Left ventricle myocardium inferior (tissue), 1 donor: ENCODE measurements around the gene TLCD3A. TPM values are rescaled to one million over a fixed set of nuclear protein-coding genes. Genes with fewer than 3 reads are reported as not detected.

ENCODE experiments used
- DNase-seq: peaks from one replicate; pipeline ENCODE4 v3.0.0-alpha.2; 2020
- H3K27ac ChIP-seq: fragments of 200-600 bp; replicated peaks from 2 replicates; pipeline ENCODE4 v1.8.0; 2021
- H3K27me3 ChIP-seq: fragments of 200-600 bp; 2 replicates; pipeline ENCODE4 v1.8.0; 2021; ENCODE audit warnings: low read depth
- H3K36me3 ChIP-seq: fragments of 200-600 bp; 2 replicates; pipeline ENCODE4 v1.8.0; 2021
- H3K4me1 ChIP-seq: fragments of 200-600 bp; 2 replicates; pipeline ENCODE4 v1.8.0; 2021
- H3K4me3 ChIP-seq: fragments of 200-600 bp; 2 replicates; pipeline ENCODE4 v1.8.0; 2021; ENCODE audit warnings: mild to moderate bottlenecking, moderate library complexity
- H3K9me3 ChIP-seq: fragments of 200-600 bp; replicated peaks from 2 replicates; pipeline ENCODE4 v1.8.0; 2021
- intact Hi-C: fragments of 100-400 bp; cut with micrococcal nuclease; formaldehyde crosslinking; loops from one replicate; pipeline ENCODE4 v1.11.0; 2022
- total RNA-seq: library from RNA; stranded (reverse); fragmentation: NEBNext Ultra II Directional; extraction: Animal tissue kit (Norgen Biotek cat#: 25700); gene quantifications from one replicate; pipeline ENCODE4 v1.2.1, GENCODE V29; 2021
- TF ChIP-seq, protein P1 (sequence below): fragments of 200-600 bp; IDR thresholded peaks from 2 replicates; pipeline ENCODE4 v1.8.0; 2021; ENCODE audit warnings: antibody characterized with exemption, mild to moderate bottlenecking, borderline replicate concordance
- donor health status: DM: no; HTN: yes; CAD: no; lungs with severe emphysema.

TLCD3A gene
- total RNA-seq, 1 donor from 2014 or later, result 1.5 TPM

DNA sequence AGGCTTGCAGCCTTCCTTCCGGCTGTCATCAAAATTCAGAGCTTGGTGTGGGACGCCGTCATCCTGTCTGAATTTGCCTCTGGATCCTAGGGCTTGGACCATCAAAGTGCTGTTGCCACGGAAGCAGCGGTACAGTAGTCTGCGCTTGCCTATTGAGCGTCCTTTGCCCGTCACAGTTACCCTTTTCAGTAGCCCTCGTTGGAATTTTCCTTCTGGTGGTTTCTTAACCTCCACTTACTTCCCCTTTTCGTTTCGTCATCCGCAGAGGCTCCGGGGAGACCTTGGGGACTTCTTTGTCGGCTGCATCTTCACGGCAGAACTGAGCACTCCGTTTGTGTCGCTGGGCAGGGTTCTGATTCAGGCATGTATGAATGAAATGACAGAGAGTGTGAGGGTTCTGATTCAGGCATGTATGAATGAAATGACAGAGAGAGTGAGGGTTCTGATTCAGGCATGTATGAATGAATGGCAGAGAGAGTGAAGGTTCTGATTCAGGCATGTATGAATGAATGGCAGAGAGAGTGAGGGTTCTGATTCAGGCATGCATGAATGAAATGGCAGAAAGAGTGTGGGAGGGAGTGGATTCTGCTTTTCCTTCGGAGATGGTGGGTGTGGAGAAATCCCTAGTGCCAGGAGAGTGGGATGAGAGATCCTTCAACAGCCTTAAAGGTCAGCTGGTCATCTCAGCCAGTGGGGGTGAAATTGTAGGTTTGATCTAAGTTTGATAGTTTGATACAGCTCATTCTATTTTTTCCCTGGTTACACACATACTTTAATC is 8.0 kb downstream of the TLCD3A start:
- peaks cover 60% of the 10 kb centered on the region for H3K36me3 ChIP-seq
- H3K4me3 ChIP-seq, result no peak overlapping the region
- DNase-seq, result no peak
- H3K27ac ChIP-seq, result no peak overlapping the region
- TF ChIP-seq, protein P1, sequence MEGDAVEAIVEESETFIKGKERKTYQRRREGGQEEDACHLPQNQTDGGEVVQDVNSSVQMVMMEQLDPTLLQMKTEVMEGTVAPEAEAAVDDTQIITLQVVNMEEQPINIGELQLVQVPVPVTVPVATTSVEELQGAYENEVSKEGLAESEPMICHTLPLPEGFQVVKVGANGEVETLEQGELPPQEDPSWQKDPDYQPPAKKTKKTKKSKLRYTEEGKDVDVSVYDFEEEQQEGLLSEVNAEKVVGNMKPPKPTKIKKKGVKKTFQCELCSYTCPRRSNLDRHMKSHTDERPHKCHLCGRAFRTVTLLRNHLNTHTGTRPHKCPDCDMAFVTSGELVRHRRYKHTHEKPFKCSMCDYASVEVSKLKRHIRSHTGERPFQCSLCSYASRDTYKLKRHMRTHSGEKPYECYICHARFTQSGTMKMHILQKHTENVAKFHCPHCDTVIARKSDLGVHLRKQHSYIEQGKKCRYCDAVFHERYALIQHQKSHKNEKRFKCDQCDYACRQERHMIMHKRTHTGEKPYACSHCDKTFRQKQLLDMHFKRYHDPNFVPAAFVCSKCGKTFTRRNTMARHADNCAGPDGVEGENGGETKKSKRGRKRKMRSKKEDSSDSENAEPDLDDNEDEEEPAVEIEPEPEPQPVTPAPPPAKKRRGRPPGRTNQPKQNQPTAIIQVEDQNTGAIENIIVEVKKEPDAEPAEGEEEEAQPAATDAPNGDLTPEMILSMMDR, result no peak
- H3K4me1 ChIP-seq, result no peaks in the 10 kb centered on the region
- no peaks in the 10 kb centered on the region for H3K9me3 ChIP-seq
- intact Hi-C loops, result no loop called here
- no peaks in the 10 kb centered on the region for H3K27me3 ChIP-seq

DNA sequence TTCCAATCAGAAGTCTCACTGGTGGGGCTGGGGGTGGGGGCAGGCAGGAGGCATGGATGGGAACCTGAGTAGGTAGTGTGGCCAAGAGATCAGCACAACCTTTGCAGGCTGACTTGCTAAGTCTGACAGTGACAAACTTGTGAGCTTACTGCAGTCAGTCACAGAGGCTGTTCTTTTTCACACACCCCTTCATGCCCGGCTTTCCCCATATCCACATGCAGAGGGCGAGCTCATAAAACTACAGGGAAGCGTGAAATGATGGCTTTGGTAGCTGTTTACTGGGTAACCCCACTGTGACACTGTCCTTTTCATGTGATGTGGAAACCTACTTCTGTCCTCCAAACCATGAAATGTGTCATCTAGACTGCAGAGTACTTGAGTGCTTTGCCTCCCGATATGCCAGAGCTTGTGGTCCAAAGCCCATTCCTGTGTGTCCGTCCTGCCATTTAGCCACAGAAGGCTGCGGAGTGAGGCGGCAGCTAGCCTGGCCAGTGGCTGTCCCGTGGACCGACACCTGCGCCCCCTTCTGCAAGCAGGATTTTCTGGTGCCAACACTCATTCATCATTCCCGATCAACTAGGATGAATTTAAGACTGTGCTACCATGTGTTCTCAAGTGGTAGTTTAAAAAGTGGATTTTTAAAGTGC is 9.9 kb downstream of the TLCD3A start:
- no peak overlapping the region for H3K4me3 ChIP-seq
- H3K27ac ChIP-seq, result no peak overlapping the region
- H3K9me3 ChIP-seq, result no peaks in the 10 kb centered on the region
- no peaks in the 10 kb centered on the region for H3K27me3 ChIP-seq
- H3K4me1 ChIP-seq, result no peaks in the 10 kb centered on the region
- peaks cover 78% of the 10 kb centered on the region for H3K36me3 ChIP-seq
- intact Hi-C loops, result no loop called here
- no peak for DNase-seq
- TF ChIP-seq, protein P1, result no peak

DNA sequence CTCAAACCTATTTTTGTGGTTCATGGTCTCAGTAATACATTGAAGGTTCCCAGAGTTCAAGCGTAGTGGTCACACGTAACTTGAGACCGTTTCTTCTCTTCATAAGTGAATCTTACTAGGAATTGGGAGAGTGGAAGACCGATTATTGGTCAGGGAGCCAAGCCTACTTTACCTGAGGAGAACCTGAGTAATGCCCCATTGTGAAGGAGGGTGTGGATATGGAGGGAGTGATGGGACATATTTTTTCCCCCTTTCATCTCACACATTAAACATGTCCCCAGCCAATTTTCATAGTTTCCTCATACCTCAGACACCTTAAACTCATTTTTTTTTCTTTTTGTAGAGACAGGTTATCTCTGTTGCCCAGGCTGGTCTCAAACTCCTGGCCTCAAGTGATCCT is 10.7 kb downstream of the TLCD3A start:
- Histone ChIP-seq H3K4me1 (no peaks in the 10 kb centered on the region), H3K27ac (no peak overlapping the region), H3K27me3 (no peaks in the 10 kb centered on the region), H3K9me3 (no peaks in the 10 kb centered on the region), H3K36me3 (peaks cover 84% of the 10 kb centered on the region), H3K4me3 (no peak overlapping the region)
- TF ChIP-seq, protein P1, result no peak
- no peak for DNase-seq
- intact Hi-C loops, result no loop called here

DNA sequence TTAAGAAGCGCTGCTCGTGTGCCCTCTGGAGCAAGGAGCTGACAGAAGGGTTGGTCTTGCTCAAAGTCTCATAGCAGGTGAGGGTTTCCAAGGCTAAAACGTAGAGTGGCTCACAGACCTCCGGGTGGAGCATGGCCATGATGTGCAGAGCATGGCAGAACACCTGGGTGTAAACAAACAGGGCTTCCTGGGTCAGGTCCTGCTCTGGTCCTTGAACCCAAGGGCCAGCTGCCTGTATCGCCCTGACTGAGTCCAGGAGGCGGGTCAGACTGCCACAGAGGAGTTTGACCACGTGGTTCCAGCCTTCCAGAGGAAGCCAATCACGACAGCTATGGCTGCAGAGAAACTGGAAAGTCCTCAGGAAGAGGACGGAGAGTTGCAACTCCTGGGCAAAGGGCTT is 12.5 kb downstream of the TLCD3A start:
- Histone ChIP-seq H3K4me3 (no peak overlapping the region), H3K27ac (no peak overlapping the region), H3K27me3 (no peaks in the 10 kb centered on the region), H3K4me1 (peaks cover 2% of the 10 kb centered on the region), H3K36me3 (peaks cover 75% of the 10 kb centered on the region), H3K9me3 (no peaks in the 10 kb centered on the region)
- TF ChIP-seq, protein P1, result no peak
- intact Hi-C loops, result no loop called here
- DNase-seq, result no peak

DNA sequence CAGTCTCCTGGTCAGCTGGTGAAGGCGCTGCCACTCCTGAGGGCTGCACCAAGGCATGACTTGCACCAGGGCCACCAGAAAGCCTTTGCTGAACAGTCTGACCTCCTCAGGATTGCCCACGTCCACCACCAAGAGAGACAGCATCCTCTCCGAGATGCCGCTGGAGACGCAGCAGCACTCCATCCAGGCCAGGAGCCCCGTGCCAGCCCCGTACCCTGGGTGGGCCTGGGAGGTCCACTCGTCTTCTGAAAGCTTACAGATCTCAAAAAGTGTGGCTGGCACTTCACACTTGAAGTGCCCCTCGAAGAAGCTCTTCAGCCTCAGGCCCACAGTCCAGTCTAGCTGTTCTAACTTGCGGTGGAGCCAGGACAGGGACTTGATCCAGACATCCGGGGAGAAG is 13.0 kb downstream of the TLCD3A start:
- Histone ChIP-seq H3K4me1 (peaks cover 7% of the 10 kb centered on the region), H3K27ac (no peak overlapping the region), H3K4me3 (no peak overlapping the region), H3K9me3 (no peaks in the 10 kb centered on the region), H3K36me3 (peaks cover 71% of the 10 kb centered on the region), H3K27me3 (no peaks in the 10 kb centered on the region)
- DNase-seq, result no peak
- intact Hi-C loops, result no loop called here
- TF ChIP-seq, protein P1, result no peak
